Measurements from ENCODE around the gene OST4.

DNA sequence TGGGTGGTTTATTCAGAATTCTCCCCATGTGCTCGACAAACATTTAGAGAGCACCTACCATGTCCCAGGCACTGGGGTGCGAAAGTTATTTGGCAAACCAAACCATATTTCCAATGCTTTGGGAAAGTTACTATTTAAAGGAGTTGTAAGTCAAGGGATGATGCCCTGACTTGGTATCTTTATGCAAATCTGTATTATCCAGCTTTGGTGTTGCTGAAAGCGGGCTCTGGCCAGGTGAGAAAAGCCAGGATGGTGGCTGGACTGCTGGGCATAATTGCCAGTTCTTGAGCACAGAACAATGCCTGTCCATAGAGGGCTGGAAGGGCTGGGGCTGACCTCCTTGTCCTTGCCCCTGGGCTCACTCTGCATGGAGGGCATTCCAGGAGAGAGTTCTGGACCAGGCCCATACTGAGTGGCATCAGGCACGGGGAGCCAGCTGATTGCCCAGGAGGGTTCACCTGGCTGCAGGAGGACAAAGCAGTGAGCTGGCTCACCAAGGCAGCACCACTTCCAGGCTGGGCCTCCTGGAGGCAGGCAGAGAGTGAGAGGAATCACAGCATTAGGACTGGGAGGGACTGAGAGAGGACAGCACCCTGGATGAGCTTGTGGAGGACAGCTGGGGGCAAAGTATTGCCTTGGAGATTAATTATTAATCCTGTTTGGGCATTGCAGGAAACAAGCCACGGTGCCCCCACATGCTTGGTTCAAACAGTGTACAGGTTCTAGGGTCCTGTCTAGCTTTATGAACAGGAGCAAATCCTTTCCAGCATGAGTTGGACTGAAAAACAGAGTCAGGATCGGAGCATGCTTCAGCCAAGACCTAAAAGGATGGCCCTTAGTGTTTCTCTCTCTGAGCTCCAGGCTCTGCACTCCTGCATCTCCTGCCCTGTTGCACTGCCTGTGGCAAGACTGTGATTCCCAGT is 22.2 kb upstream of the OST4 start:
- TF ChIP-seq, protein P1, sequence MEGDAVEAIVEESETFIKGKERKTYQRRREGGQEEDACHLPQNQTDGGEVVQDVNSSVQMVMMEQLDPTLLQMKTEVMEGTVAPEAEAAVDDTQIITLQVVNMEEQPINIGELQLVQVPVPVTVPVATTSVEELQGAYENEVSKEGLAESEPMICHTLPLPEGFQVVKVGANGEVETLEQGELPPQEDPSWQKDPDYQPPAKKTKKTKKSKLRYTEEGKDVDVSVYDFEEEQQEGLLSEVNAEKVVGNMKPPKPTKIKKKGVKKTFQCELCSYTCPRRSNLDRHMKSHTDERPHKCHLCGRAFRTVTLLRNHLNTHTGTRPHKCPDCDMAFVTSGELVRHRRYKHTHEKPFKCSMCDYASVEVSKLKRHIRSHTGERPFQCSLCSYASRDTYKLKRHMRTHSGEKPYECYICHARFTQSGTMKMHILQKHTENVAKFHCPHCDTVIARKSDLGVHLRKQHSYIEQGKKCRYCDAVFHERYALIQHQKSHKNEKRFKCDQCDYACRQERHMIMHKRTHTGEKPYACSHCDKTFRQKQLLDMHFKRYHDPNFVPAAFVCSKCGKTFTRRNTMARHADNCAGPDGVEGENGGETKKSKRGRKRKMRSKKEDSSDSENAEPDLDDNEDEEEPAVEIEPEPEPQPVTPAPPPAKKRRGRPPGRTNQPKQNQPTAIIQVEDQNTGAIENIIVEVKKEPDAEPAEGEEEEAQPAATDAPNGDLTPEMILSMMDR (conservative IDR thresholded peaks at IDR 0.05; ENCODE audit: low read length) = no peak
- TF ChIP-seq EZH2phosphoT487 (IDR thresholded peaks at IDR 0.05; ENCODE audit: borderline replicate concordance) = no peak

Measured in Loucy (cell line).